Uterus (tissue), 4 donors: Measurements from ENCODE around the gene PLP2. TPM values are rescaled to one million over a fixed set of nuclear protein-coding genes. Genes with fewer than 3 reads are reported as not detected.
"Not testable (repeated sequence)": the region's sequence is repeated elsewhere in the genome, so short reads cannot be mapped to it uniquely, and the experiment has no call there.

Experiments
- DNase-seq, 2 donors: peaks; one replicate each; pipeline ENCODE4 v3.0.0-alpha.2; 2019 to 2020
- H3K27ac ChIP-seq, 2 donors: fragments of 200-600 bp; sonication (generic); 1 replicate in 1 of 2; 2 replicates in 1 of 2; pipeline ENCODE4 v1.5.1; 2016 to 2018
- H3K27me3 ChIP-seq, 2 donors: fragments of 200-600 bp; sonication (generic); one replicate each; pipeline ENCODE4 v1.5.1; 2018 to 2019; ENCODE audit warnings: control low read depth in 1 of 2
- H3K36me3 ChIP-seq, 2 donors: fragments of 200-600 bp; sonication (generic); one replicate each; pipeline ENCODE4 v1.5.1; 2019; ENCODE audit warnings: control low read depth in 1 of 2
- H3K4me1 ChIP-seq, 2 donors: fragments of 200-600 bp; sonication (generic); one replicate each; pipeline ENCODE4 v1.5.1; 2018 to 2019; ENCODE audit warnings: control low read depth in 1 of 2
- H3K4me3 ChIP-seq, 2 donors: fragments of 200-600 bp; sonication (generic); 1 replicate in 1 of 2; 2 replicates in 1 of 2; pipeline ENCODE4 v1.5.1; 2018 to 2019; ENCODE audit warnings: mild to moderate bottlenecking in 1 of 2
- H3K9me3 ChIP-seq, 2 donors: fragments of 200-600 bp; sonication (generic); one replicate each; pipeline ENCODE4 v1.5.1; 2019; ENCODE audit warnings: control low read depth in 1 of 2
- CTCF ChIP-seq, 4 experiments: fragments of 200-600 bp in 2 of 4; fragments of 450-650 bp in 2 of 4; sonication (generic) in 2 of 4; IDR thresholded peaks; one replicate each; pipeline ENCODE4 v1.5.1; 2016 to 2019; ENCODE audit warnings: antibody characterized with exemption in 4 of 4, mild to moderate bottlenecking in 2 of 4, moderate library complexity in 1 of 4
- POLR2A ChIP-seq, 2 donors: fragments of 450-650 bp; IDR thresholded peaks; one replicate each; pipeline ENCODE4 v1.6.1; 2016; ENCODE audit warnings: antibody characterized with exemption in 2 of 2, mild to moderate bottlenecking in 1 of 2, moderate library complexity in 1 of 2
- intact Hi-C: fragments of 100-400 bp; cut with DNase I; formaldehyde crosslinking; loops from one replicate; pipeline ENCODE4 v1.15.1; 2023; ENCODE audit warnings: low total_unique reads
- total RNA-seq, 4 donors: library from RNA; depleted of rRNA in 3 of 4; stranded (reverse); fragments of >200 nt in 3 of 4; gene quantifications; one replicate each; pipeline versions ENCODE4 v1.1.0 to v1.2.4, GENCODE V29; 2014 to 2023
- donor health status: DM: yes; HTN: yes; CAD: no.

PLP2 gene
- total RNA-seq = 100 to 1,000 TPM in 1 of 4 donors, 10 to 100 TPM in 1, 1 to 10 TPM in 2; 2.6 to 171 (median 23.3) TPM

GRCh38 chrX:49171752-49172279 is at the start of gene PLP2:
TSS of gene PLP2 (plus strand) at chrX:49171898. CDS start at chrX:49172001, 103 bp downstream.
- H3K4me3 ChIP-seq = peak within 1 kb of the TSS; percentile 58 to 61
- intact Hi-C loops = no loop called here
- no peaks in the 10 kb centered on the region for H3K4me1 ChIP-seq
- DNase-seq = peak; percentile 57 to 65
- peak within 1 kb of the TSS; percentile 83 to 91 for H3K27ac ChIP-seq
- peak in 1 of 2 donors; percentile 48 for TF ChIP-seq POLR2A (IDR thresholded peaks at IDR 0.05)
- no peak for TF ChIP-seq CTCF (IDR thresholded peaks at IDR 0.05)
- H3K9me3 ChIP-seq = no peaks in the 10 kb centered on the region
- H3K27me3 ChIP-seq = no peaks in the 10 kb centered on the region
- no peaks in the 10 kb centered on the region for H3K36me3 ChIP-seq

GRCh38 chrX:49122499-49122898 is 49.2 kb upstream of the PLP2 start:
- H3K27ac ChIP-seq = no peak overlapping the region
- intact Hi-C loops = no loop called here
- no peaks in the 10 kb centered on the region for H3K36me3 ChIP-seq
- no peaks in the 10 kb centered on the region for H3K4me1 ChIP-seq
- TF ChIP-seq POLR2A (IDR thresholded peaks at IDR 0.05) (no peak), CTCF (IDR thresholded peaks at IDR 0.05) (no peak)
- peak overlapping the region in 1 of 2 donors; percentile 53 for H3K4me3 ChIP-seq
- H3K27me3 ChIP-seq = no peaks in the 10 kb centered on the region
- DNase-seq = no peak
- H3K9me3 ChIP-seq = no peaks in the 10 kb centered on the region

GRCh38 chrX:49127742-49128258 is 43.9 kb upstream of the PLP2 start:
- H3K4me1 ChIP-seq, H3K27me3 ChIP-seq, H3K4me3 ChIP-seq, H3K27ac ChIP-seq, intact Hi-C loops, DNase-seq, H3K36me3 ChIP-seq, H3K9me3 ChIP-seq: not testable (repeated sequence)

- no peak for TF ChIP-seq POLR2A (IDR thresholded peaks at IDR 0.05)
- TF ChIP-seq CTCF (IDR thresholded peaks at IDR 0.05) = no peak
- no peaks in the 10 kb centered on the region for H3K9me3 ChIP-seq
- intact Hi-C loops = no loop called here
Measured at GRCh38 chrX:49129427-49129826, 42.3 kb upstream of the PLP2 start.

GRCh38 chrX:49132275-49132674 is 39.4 kb upstream of the PLP2 start:
- H3K4me1 ChIP-seq, H3K27ac ChIP-seq, H3K36me3 ChIP-seq, H3K4me3 ChIP-seq, DNase-seq, H3K9me3 ChIP-seq, intact Hi-C loops, H3K27me3 ChIP-seq: not testable (repeated sequence)

More at GRCh38 chrX:49129427-49129826, 42.3 kb upstream of the PLP2 start:
- DNase-seq = no peak
- no peaks in the 10 kb centered on the region for H3K36me3 ChIP-seq
- H3K4me3 ChIP-seq = no peak overlapping the region
- no peaks in the 10 kb centered on the region for H3K27me3 ChIP-seq
- no peak overlapping the region for H3K27ac ChIP-seq
- H3K4me1 ChIP-seq = no peaks in the 10 kb centered on the region

- TF ChIP-seq POLR2A (IDR thresholded peaks at IDR 0.05) (no peak), CTCF (IDR thresholded peaks at IDR 0.05) (no peak)
- intact Hi-C loops = no loop called here
Measured at GRCh38 chrX:49133759-49134158, 37.9 kb upstream of the PLP2 start.

More at GRCh38 chrX:49133759-49134158, 37.9 kb upstream of the PLP2 start:
- Histone ChIP-seq H3K27me3 (no peaks in the 10 kb centered on the region), H3K36me3 (no peaks in the 10 kb centered on the region), H3K4me1 (no peaks in the 10 kb centered on the region), H3K4me3 (no peak overlapping the region), H3K27ac (no peak overlapping the region), H3K9me3 (no peaks in the 10 kb centered on the region)
- DNase-seq = no peak
